ENCODE measurements around the gene CTXND2. TPM values are rescaled to one million over a fixed set of nuclear protein-coding genes. Genes with fewer than 3 reads are reported as not detected.
"Not testable (repeated sequence)": the region's sequence is repeated elsewhere in the genome, so short reads cannot be mapped to it uniquely, and the experiment has no call there.

Gene CTXND2
- total RNA-seq, 2 experiments from 2014 or later, result not detected

DNA sequence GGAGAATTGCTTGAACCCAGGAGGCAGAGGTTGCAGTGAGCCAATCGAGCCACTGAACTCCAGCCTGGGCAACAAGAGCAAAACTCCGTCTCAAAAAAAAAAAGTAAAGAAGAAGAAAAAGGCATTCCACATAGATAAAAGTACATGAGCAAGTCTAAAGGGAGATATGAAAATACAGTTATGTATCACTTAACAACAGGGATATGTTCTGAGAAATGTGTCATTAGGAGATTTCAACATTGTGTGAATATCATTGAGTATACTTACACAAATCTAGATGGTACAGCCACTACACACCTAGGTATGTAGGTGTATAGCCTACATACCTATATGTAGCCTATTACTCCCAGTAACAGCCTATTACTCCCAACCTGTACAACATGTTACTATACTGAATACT lies 23.2 kb upstream of the CTXND2 start:
- Histone ChIP-seq H3K36me3 (ENCODE audit: insufficient read depth, low read length) (peaks cover 16% of the 10 kb centered on the region), H3K27ac (ENCODE audit: low read depth, low read length, poor library complexity, severe bottlenecking) (no peak overlapping the region), H2AFZ (ENCODE audit: low read length) (no peak overlapping the region), H3K4me1 (ENCODE audit: insufficient read depth, low read length, poor library complexity, severe bottlenecking) (no peaks in the 10 kb centered on the region), H3K9me3 (ENCODE audit: low read length) (no peaks in the 10 kb centered on the region; the same call in 1 of the 2 replicates), H3K4me2 (ENCODE audit: low read length) (no peak overlapping the region), H3K79me2 (ENCODE audit: insufficient read depth, low read depth, low read length) (peaks cover 12% of the 10 kb centered on the region; the same call in 1 of the 2 replicates), H3K4me3 (ENCODE audit: low read depth, low read length, poor library complexity, severe bottlenecking) (no peak overlapping the region), H3K9me2 (ENCODE audit: insufficient read depth, low read length) (no peaks in the 10 kb centered on the region), H4K20me1 (ENCODE audit: insufficient read depth, low read length) (no peaks in the 10 kb centered on the region)
- CTCF ChIA-PET (ENCODE audit: unreplicated experiment), result no interaction called here
- DNase-seq (ENCODE audit: low spot score), result no peak
- intact Hi-C loops (cut with micrococcal nuclease; ENCODE audit: unreplicated experiment), result no loop called here
- no TSS peak for BruUV-seq (replicated peaks)
- POLR2A ChIA-PET, result no interaction called here
- TF ChIP-seq, protein P1, sequence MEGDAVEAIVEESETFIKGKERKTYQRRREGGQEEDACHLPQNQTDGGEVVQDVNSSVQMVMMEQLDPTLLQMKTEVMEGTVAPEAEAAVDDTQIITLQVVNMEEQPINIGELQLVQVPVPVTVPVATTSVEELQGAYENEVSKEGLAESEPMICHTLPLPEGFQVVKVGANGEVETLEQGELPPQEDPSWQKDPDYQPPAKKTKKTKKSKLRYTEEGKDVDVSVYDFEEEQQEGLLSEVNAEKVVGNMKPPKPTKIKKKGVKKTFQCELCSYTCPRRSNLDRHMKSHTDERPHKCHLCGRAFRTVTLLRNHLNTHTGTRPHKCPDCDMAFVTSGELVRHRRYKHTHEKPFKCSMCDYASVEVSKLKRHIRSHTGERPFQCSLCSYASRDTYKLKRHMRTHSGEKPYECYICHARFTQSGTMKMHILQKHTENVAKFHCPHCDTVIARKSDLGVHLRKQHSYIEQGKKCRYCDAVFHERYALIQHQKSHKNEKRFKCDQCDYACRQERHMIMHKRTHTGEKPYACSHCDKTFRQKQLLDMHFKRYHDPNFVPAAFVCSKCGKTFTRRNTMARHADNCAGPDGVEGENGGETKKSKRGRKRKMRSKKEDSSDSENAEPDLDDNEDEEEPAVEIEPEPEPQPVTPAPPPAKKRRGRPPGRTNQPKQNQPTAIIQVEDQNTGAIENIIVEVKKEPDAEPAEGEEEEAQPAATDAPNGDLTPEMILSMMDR (conservative IDR thresholded peaks at IDR 0.05; ENCODE audit: low read length), result no peak
- TF ChIP-seq EZH2phosphoT487 (IDR thresholded peaks at IDR 0.05; ENCODE audit: borderline replicate concordance, low read depth, low read length), result no peak

DNA sequence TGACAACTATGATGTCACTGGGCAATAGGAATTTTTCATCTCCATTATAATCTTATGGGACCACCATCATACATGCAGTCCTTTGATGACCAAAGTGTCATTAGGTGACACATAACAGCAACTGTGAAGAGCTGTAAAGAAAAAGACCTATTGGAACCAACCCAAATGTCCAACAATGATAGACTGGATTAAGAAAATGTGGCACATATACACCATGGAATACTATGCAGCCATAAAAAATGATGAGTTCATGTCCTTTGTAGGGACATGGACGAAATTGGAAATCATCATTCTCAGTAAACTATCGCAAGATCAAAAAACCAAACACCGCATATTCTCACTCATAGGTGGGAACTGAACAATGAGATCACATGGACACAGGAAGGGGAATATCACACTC lies 22.7 kb upstream of the CTXND2 start:
- CTCF ChIA-PET (ENCODE audit: unreplicated experiment); H3K27ac ChIP-seq (ENCODE audit: low read depth, low read length, poor library complexity, severe bottlenecking); H3K4me3 ChIP-seq (ENCODE audit: low read depth, low read length, poor library complexity, severe bottlenecking); POLR2A ChIA-PET; BruUV-seq (replicated peaks); H2AFZ ChIP-seq (ENCODE audit: low read length); H4K20me1 ChIP-seq (ENCODE audit: insufficient read depth, low read length); intact Hi-C loops (cut with micrococcal nuclease; ENCODE audit: unreplicated experiment); H3K9me2 ChIP-seq (ENCODE audit: insufficient read depth, low read length); H3K9me3 ChIP-seq (ENCODE audit: low read length); DNase-seq (ENCODE audit: low spot score); H3K4me1 ChIP-seq (ENCODE audit: insufficient read depth, low read length, poor library complexity, severe bottlenecking); H3K4me2 ChIP-seq (ENCODE audit: low read length): not testable (repeated sequence)
- H3K79me2 ChIP-seq (ENCODE audit: insufficient read depth, low read depth, low read length), result peaks cover 12% of the 10 kb centered on the region; the same call in 1 of the 2 replicates
- H3K36me3 ChIP-seq (ENCODE audit: insufficient read depth, low read length), result peaks cover 16% of the 10 kb centered on the region

DNA sequence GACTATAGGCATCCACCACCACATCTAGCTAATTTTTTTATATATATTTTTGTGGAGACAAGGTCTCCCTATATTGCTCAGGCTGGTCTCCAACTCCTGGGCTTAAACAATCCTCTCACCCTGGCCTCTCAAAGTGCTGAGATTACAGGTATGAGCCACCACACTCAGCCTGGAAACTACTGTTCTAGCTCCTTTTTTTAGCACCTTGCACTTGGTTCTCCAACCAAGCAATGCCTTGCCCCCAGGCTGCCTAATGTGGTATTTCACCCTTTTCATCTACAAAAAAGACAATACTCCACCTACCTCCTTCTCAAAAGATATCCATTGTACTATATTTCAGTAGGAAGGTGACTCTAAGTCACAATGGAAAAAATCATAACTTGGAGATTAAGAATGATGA lies 17.3 kb upstream of the CTXND2 start:
- Histone ChIP-seq H3K79me2 (ENCODE audit: insufficient read depth, low read depth, low read length) (peaks cover 18% of the 10 kb centered on the region; the same call in 1 of the 2 replicates), H3K9me3 (ENCODE audit: low read length) (no peaks in the 10 kb centered on the region), H4K20me1 (ENCODE audit: insufficient read depth, low read length) (no peaks in the 10 kb centered on the region), H3K36me3 (ENCODE audit: insufficient read depth, low read length) (peaks cover 24% of the 10 kb centered on the region), H3K4me3 (ENCODE audit: low read depth, low read length, poor library complexity, severe bottlenecking) (no peak overlapping the region), H3K4me2 (ENCODE audit: low read length) (no peak overlapping the region), H2AFZ (ENCODE audit: low read length) (no peak overlapping the region), H3K27ac (ENCODE audit: low read depth, low read length, poor library complexity, severe bottlenecking) (no peak overlapping the region), H3K9me2 (ENCODE audit: insufficient read depth, low read length) (no peaks in the 10 kb centered on the region), H3K4me1 (ENCODE audit: insufficient read depth, low read length, poor library complexity, severe bottlenecking) (peaks cover 9% of the 10 kb centered on the region)
- no TSS peak for BruUV-seq (replicated peaks)
- DNase-seq (ENCODE audit: low spot score), result no peak
- no peak for TF ChIP-seq EZH2phosphoT487 (IDR thresholded peaks at IDR 0.05; ENCODE audit: borderline replicate concordance, low read depth, low read length)
- TF ChIP-seq, protein P1 (conservative IDR thresholded peaks at IDR 0.05; ENCODE audit: low read length), result no peak
- CTCF ChIA-PET (ENCODE audit: unreplicated experiment), result no interaction called here
- intact Hi-C loops (cut with micrococcal nuclease; ENCODE audit: unreplicated experiment), result no loop called here
- POLR2A ChIA-PET, result interaction anchor here (1.1 kb wide), 1 partner anchor 9 kb away, joined by 3 read pairs; no protein-coding TSS in a partner anchor

All from OCI-LY7 (cell line).